GM12864 (cell line): Measurements from ENCODE around the gene CGNL1.

Experiments
- DNase-seq: peaks from one replicate; pipeline ENCODE4 v3.0.0-alpha.2; 2011; ENCODE audit warnings: low read depth
- H3K4me3 ChIP-seq: 2 replicates; pipeline ENCODE4 v1.5.1; 2011; ENCODE audit warnings: mild to moderate bottlenecking, low read depth, low read length, control low read depth
- TF ChIP-seq, protein P1 (sequence below): IDR thresholded peaks from 2 replicates; pipeline ENCODE4 v1.5.1; 2011; ENCODE audit warnings: low read depth, mild to moderate bottlenecking, moderate library complexity, low read length, control low read depth, inconsistent platforms; ENCODE audit errors: missing control alignments

CGNL1 gene

DNA sequence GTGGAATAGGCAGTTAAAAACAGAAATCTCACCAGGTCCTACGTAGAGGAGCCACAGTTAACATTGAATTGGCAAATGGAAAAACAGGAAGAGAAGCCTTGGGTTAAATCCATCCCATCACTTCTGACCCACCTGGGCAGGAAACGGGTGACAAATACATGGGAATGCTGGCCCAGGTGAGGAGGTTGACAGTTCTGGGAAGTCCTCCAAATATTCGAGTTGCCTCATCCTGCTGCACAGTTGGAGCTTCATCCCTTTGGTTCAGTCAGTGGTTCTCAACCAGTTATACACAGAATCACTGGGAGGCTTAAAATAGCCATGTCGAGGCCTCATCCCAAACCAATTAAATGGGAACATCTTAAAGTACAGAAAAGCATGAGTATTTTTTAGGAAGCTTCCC, 220.7 kb downstream of the CGNL1 start:
- no peak for DNase-seq
- TF ChIP-seq, protein P1, sequence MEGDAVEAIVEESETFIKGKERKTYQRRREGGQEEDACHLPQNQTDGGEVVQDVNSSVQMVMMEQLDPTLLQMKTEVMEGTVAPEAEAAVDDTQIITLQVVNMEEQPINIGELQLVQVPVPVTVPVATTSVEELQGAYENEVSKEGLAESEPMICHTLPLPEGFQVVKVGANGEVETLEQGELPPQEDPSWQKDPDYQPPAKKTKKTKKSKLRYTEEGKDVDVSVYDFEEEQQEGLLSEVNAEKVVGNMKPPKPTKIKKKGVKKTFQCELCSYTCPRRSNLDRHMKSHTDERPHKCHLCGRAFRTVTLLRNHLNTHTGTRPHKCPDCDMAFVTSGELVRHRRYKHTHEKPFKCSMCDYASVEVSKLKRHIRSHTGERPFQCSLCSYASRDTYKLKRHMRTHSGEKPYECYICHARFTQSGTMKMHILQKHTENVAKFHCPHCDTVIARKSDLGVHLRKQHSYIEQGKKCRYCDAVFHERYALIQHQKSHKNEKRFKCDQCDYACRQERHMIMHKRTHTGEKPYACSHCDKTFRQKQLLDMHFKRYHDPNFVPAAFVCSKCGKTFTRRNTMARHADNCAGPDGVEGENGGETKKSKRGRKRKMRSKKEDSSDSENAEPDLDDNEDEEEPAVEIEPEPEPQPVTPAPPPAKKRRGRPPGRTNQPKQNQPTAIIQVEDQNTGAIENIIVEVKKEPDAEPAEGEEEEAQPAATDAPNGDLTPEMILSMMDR: no peak
- H3K4me3 ChIP-seq: no peak overlapping the region

DNA sequence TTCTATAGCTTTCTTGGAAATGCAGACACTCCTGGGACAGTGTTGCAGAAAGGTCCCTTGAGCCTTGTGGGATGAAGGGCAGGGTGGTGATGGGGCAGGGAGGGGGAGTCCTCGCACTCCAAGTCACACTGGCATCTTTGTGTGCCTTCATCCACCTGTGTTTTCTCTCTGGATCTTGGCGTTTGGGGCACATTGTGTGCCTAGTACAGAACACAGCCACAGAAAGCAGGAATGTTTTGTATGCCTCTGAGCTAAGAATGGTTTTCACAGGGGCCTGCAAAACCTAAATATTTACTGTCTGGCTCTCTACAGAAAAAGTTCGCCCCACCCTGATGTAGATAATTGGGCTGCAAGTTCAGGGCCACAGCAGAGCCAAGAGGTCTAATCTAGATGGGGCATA, 221.1 kb downstream of the CGNL1 start:
- DNase-seq: no peak
- H3K4me3 ChIP-seq: no peak overlapping the region
- TF ChIP-seq, protein P1: no peak

DNA sequence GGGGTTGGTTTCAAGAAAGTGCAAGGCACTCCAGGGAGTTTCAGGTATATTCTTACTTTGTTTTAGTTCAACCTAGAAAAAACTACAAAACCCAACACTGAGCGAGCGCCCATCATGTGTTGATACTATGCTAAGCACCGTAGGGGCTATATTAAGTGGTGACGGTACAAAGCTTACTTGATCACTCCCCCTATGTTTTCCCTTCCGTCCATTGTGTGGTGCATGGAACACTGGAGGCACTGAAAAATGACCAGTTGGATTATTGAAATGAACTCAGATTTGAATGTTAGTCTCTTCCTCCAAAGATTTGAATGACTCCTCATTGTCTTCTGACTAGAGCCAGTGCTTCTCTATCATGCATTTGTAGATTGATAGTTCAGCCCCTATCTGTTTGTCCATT, 222.0 kb downstream of the CGNL1 start:
- no peak overlapping the region for H3K4me3 ChIP-seq
- no peak for DNase-seq
- TF ChIP-seq, protein P1: no peak

DNA sequence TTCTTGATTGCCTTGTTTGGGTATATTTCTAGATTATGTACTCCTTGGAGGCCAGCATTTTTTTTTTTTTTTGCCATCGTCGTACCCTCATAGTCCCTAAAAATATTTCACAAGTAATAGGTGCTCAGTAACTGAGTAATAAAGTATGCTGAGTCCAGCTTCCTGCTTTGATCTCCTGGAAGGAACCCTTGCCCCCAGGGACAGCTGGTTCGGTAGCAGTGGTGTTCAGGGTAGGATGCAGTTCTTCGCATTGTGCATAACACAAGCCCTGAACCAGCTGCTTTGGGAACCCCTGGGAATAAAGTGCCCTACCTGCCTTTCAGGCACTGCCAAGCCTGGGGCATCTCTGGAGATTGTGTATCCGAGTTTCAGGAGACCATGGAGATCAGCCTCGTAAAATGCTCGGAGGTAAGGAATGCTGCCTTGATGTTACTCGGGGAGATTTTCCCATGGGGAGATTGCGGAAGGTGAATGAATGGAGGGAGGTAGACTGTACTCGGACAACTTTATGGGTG, 223.0 kb downstream of the CGNL1 start:
- DNase-seq: no peak
- H3K4me3 ChIP-seq: no peak overlapping the region
- TF ChIP-seq, protein P1: no peak

DNA sequence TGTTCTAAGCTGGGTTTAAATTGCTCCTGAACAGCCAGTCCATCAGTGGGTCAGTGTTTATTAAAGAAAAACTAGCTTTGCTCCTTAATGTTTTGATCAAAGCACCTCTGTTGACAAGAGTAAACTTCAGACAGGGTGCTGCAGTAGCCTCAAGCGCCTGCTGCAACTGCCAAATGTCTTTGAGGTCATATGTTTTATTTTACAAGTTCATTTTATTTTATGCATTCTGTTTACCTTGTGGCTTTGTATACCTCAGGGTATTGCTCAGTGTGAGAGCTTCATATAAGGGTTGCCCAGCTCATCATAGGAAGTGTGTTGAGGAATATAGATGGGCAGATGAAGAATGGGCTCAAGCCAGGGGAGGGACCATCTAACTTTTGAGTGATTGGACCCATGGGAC, 223.9 kb downstream of the CGNL1 start:
- no peak for DNase-seq
- TF ChIP-seq, protein P1: no peak
- no peak overlapping the region for H3K4me3 ChIP-seq
